DND-41 (cell line): ENCODE data around the gene PADI4.

Experiments used
- ATAC-seq: fragments of 200-7000 bp; cut with Tn5 transposase; 3 replicates; pipeline ENCODE4 v1.9.1; 2021; ENCODE audit warnings: low read depth; ENCODE audit not compliant: insufficient read depth
- DNase-seq: peaks from one replicate; pipeline ENCODE4 v3.0.0-alpha.2; 2020
- H2AFZ ChIP-seq: 2 replicates; pipeline ENCODE4 v1.6.0; 2012; ENCODE audit warnings: low read depth, low read length
- H3K27ac ChIP-seq: 2 replicates; pipeline ENCODE4 v1.5.1; 2012; ENCODE audit warnings: low read length, inconsistent platforms
- H3K27me3 ChIP-seq: fragments of 200-600 bp; sonication (generic); 2 replicates; pipeline ENCODE4 v1.6.0; 2012; ENCODE audit warnings: low read length, mild to moderate bottlenecking, inconsistent platforms; ENCODE audit not compliant: insufficient read depth, poor library complexity
- H3K36me3 ChIP-seq: 2 replicates; pipeline ENCODE4 v1.5.1; 2012; ENCODE audit warnings: low read length, inconsistent platforms; ENCODE audit not compliant: insufficient read depth
- H3K4me1 ChIP-seq: 2 replicates; pipeline ENCODE4 v1.5.1; 2012; ENCODE audit warnings: mild to moderate bottlenecking, low read length; ENCODE audit not compliant: insufficient read depth
- H3K4me2 ChIP-seq: 2 replicates; pipeline ENCODE4 v1.6.0; 2012; ENCODE audit warnings: mild to moderate bottlenecking, moderate library complexity, low read length, inconsistent platforms; ENCODE audit not compliant: insufficient read depth
- H3K4me3 ChIP-seq, 2 experiments: fragments of 200-600 bp in 1 of 2; shearing (Covaris generic) in 1 of 2; 2 replicates each; pipeline ENCODE4 v1.5.1; 2012 to 2016; ENCODE audit warnings: inconsistent platforms in 2 of 2, low read length in 2 of 2, mild to moderate bottlenecking in 2 of 2, low read depth in 1 of 2, moderate library complexity in 1 of 2
- H3K79me2 ChIP-seq: 2 replicates; pipeline ENCODE4 v1.6.0; 2012; ENCODE audit warnings: low read length, inconsistent platforms; ENCODE audit not compliant: insufficient read depth
- H3K9ac ChIP-seq: 2 replicates; pipeline ENCODE4 v1.6.0; 2012; ENCODE audit warnings: low read depth, mild to moderate bottlenecking, inconsistent platforms, low read length, moderate library complexity
- H3K9me3 ChIP-seq: 2 replicates; pipeline ENCODE4 v1.5.1; 2012; ENCODE audit warnings: low read length, moderate library complexity, mild to moderate bottlenecking, inconsistent platforms; ENCODE audit not compliant: insufficient read depth, severe bottlenecking
- H4K20me1 ChIP-seq: 2 replicates; pipeline ENCODE4 v1.6.0; 2012; ENCODE audit warnings: low read length; ENCODE audit not compliant: insufficient read depth
- CTCF ChIP-seq: IDR thresholded peaks from 2 replicates; pipeline ENCODE4 v1.5.1; 2012; ENCODE audit warnings: borderline replicate concordance, low read length, moderate library complexity, mild to moderate bottlenecking; ENCODE audit not compliant: poor library complexity, severe bottlenecking; ENCODE audit errors: extremely low read depth
- EZH2 ChIP-seq: IDR thresholded peaks from 3 replicates; pipeline ENCODE4 v1.6.1; 2012; ENCODE audit warnings: borderline replicate concordance, low read depth, mild to moderate bottlenecking, moderate library complexity, low read length, inconsistent platforms; ENCODE audit not compliant: severe bottlenecking

The PADI4 gene

GRCh38 chr1:17359808-17360207, 51.8 kb downstream of the PADI4 start:
- H3K9ac ChIP-seq, result no peak overlapping the region
- H3K4me1 ChIP-seq, result no peaks in the 10 kb centered on the region
- DNase-seq (no peak), ATAC-seq (no peak)
- no peak overlapping the region for H3K4me3 ChIP-seq
- no peaks in the 10 kb centered on the region for H3K9me3 ChIP-seq
- H2AFZ ChIP-seq, result no peak overlapping the region
- H4K20me1 ChIP-seq, result no peaks in the 10 kb centered on the region
- TF ChIP-seq EZH2 (no peak), CTCF (no peak)
- no peaks in the 10 kb centered on the region for H3K79me2 ChIP-seq
- H3K4me2 ChIP-seq, result no peak overlapping the region
- H3K36me3 ChIP-seq, result no peaks in the 10 kb centered on the region
- no peak overlapping the region for H3K27ac ChIP-seq
- H3K27me3 ChIP-seq, result no peaks in the 10 kb centered on the region

- DNase-seq (no peak), ATAC-seq (no peak)
- Histone ChIP-seq H3K79me2 (no peaks in the 10 kb centered on the region), H3K9me3 (no peaks in the 10 kb centered on the region), H3K4me1 (no peaks in the 10 kb centered on the region), H4K20me1 (no peaks in the 10 kb centered on the region), H3K27me3 (no peaks in the 10 kb centered on the region), H3K36me3 (no peaks in the 10 kb centered on the region), H3K4me3 (no peak overlapping the region), H2AFZ (no peak overlapping the region), H3K27ac (no peak overlapping the region), H3K4me2 (no peak overlapping the region), H3K9ac (no peak overlapping the region)
- TF ChIP-seq EZH2, result no peak
- TF ChIP-seq CTCF, result no peak
Observed at GRCh38 chr1:17360272-17360956, 52.4 kb downstream of the PADI4 start.

DNA sequence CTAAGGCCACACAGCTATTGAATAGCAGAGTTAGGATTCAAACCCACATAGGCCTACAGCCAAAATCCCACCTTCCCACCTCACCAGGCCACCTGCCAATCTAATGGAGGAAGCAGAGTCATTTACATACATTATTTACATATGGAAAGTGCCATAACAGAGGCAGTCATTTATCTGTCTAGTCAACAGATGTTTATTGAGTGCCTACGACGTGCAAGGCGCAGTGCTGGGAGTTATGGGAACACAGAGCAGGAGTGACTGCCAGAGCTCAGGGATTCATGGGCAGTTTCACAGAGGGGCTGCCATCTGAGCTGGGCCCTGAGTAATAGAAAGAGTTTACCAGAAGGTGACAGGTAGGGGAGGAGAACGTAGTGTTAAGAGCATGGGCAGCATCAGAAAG, 53.7 kb downstream of the PADI4 start:
- H3K36me3 ChIP-seq, result no peaks in the 10 kb centered on the region
- H3K27me3 ChIP-seq, result no peaks in the 10 kb centered on the region
- ATAC-seq (no peak), DNase-seq (no peak)
- TF ChIP-seq EZH2, result no peak
- no peak for TF ChIP-seq CTCF
- no peak overlapping the region for H3K9ac ChIP-seq
- no peaks in the 10 kb centered on the region for H3K79me2 ChIP-seq
- no peaks in the 10 kb centered on the region for H3K9me3 ChIP-seq
- H2AFZ ChIP-seq, result no peak overlapping the region
- H3K4me1 ChIP-seq, result no peaks in the 10 kb centered on the region
- H3K27ac ChIP-seq, result no peak overlapping the region
- no peaks in the 10 kb centered on the region for H4K20me1 ChIP-seq
- H3K4me2 ChIP-seq, result no peak overlapping the region
- no peak overlapping the region for H3K4me3 ChIP-seq
